ENCODE results near the gene E2F1.

E2F1 gene

DNA sequence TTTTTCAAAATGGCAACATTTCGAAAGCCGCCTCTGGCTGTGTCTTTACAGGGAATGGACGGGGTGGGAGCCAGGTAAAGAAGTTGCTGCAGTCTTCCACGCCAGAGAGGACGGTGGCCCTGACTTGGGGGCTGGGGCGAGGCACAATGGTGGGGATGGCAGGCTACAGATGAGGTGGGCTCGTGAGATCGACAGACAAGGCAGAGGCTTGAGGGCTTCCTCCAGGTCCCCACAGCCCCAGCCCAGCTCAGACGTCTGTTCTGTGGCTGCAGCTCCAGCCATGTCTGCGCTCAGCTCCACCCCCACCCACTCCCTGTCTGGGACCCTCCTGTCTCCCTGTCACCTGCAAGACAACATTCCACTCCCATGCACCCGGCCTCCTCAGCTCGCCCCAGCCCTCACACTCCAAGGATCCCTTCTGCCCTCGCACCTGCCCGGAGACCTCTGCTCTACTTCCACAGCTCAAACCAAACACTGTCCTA lies 31.5 kb downstream of the E2F1 start:
- in situ Hi-C loops (cut with HindIII; ENCODE audit: low sequenced_read_pairs): no loop called here

DNA sequence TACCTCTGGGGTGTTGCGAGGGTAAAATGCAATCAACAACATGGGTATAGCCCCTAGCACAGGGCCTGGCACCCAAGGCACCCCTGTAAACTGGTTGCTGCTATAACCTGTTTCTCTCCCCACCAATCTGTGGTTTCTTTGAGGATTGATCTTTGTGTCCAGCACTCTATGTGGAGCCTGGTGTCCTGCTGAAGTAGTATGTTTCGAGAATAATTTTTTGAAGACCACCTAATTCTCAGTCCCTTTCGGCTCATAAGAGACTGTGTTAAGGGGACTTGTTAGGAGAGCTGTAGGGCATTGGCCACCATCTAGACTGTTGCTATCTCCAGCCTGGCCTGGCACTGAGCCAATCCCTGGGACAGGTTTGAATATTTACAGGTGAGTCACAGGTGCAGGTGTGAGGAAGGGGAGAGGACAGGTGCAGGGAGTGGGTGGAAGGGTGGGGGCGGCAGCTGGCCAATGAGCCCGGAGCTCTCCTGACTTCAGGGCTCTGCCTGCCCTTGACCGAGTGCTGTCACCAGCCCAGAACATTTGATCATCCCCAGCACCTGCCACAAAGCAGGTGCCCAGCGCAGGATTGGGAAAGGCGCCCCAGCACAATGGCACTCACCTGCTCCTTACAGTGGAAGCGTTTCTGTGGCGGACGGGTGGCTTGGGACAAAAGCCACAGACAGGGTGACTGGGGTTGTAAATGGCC lies 32.1 kb downstream of the E2F1 start:
- DNase-seq (ENCODE audit: low read depth): no peak
- TF ChIP-seq, protein P1, sequence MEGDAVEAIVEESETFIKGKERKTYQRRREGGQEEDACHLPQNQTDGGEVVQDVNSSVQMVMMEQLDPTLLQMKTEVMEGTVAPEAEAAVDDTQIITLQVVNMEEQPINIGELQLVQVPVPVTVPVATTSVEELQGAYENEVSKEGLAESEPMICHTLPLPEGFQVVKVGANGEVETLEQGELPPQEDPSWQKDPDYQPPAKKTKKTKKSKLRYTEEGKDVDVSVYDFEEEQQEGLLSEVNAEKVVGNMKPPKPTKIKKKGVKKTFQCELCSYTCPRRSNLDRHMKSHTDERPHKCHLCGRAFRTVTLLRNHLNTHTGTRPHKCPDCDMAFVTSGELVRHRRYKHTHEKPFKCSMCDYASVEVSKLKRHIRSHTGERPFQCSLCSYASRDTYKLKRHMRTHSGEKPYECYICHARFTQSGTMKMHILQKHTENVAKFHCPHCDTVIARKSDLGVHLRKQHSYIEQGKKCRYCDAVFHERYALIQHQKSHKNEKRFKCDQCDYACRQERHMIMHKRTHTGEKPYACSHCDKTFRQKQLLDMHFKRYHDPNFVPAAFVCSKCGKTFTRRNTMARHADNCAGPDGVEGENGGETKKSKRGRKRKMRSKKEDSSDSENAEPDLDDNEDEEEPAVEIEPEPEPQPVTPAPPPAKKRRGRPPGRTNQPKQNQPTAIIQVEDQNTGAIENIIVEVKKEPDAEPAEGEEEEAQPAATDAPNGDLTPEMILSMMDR (IDR thresholded peaks at IDR 0.05; ENCODE audit: low read depth, low read length, missing control alignments): no peak
- no peak overlapping the region for H3K4me3 ChIP-seq (ENCODE audit: low read depth, low read length)
- in situ Hi-C loops (cut with HindIII; ENCODE audit: low sequenced_read_pairs): no loop called here

More for the DNA sequence above, 31.5 kb downstream of the E2F1 start:
- no peak overlapping the region for H3K4me3 ChIP-seq (ENCODE audit: low read depth, low read length)
- no peak for DNase-seq (ENCODE audit: low read depth)
- TF ChIP-seq, protein P1 (IDR thresholded peaks at IDR 0.05; ENCODE audit: low read depth, low read length, missing control alignments): no peak

DNA sequence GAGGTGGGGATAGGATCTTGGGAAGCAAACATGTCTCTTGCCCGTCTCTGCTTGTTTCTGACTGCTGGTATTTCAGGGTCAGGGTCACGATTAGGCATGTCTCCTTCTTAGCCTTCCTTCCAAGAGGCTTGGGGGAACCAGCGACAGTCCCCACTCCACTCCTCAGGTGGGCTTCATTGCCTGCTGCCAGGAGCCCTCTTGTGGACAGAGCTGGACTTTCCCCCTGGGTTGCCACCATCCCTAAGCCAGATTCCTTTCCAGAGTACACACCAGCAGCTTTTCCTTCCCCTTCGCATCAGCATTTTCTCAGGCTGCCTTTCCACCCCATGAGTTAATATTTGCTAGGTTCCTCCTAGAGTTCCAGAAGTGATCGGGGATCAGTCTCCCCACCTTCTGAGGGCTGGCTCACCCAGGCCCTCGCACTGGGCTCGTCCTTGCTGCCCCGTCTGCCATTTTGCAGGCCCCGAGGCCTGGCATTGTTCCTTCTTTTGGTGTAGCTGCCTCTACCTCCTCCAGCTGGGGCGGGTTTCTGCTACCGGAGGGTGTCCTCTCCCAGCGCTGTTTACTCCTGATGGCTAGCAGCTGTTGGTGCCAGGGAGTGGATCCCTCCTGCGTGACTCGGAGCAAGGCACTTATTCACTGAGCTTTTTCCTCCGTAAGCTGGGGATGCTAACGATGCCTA lies 32.8 kb downstream of the E2F1 start:
- peak; percentile 42 for DNase-seq (ENCODE audit: low read depth)
- H3K4me3 ChIP-seq (ENCODE audit: low read depth, low read length): no peak overlapping the region
- in situ Hi-C loops (cut with HindIII; ENCODE audit: low sequenced_read_pairs): no loop called here
- TF ChIP-seq, protein P1 (IDR thresholded peaks at IDR 0.05; ENCODE audit: low read depth, low read length, missing control alignments): peak; percentile 97

DNA sequence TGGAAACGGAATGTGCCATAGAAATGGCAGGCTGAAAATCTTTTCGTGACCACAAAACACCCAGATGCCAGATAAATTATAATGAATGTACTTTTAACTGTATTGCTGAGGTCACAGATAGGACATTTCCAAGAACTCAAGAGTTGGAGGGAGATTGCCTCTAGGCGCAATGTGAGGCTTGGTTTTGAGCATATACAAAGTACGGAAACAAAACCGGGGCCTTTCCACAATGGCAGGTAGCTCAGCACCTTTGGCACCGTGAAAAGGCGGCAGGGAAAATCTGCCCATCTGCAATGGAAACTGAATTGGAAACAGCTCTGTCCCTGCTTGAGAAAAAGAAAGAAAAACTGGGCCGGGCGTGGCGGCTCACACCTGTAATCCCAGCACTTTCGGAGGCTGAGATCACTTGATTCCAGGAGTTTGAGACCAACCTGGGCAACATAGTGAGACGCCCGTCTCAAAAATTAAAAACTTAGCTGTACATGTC lies 34.6 kb downstream of the E2F1 start:
- in situ Hi-C loops (cut with HindIII; ENCODE audit: low sequenced_read_pairs): no loop called here
- no peak for DNase-seq (ENCODE audit: low read depth)
- no peak overlapping the region for H3K4me3 ChIP-seq (ENCODE audit: low read depth, low read length)
- TF ChIP-seq, protein P1 (IDR thresholded peaks at IDR 0.05; ENCODE audit: low read depth, low read length, missing control alignments): no peak

DNA sequence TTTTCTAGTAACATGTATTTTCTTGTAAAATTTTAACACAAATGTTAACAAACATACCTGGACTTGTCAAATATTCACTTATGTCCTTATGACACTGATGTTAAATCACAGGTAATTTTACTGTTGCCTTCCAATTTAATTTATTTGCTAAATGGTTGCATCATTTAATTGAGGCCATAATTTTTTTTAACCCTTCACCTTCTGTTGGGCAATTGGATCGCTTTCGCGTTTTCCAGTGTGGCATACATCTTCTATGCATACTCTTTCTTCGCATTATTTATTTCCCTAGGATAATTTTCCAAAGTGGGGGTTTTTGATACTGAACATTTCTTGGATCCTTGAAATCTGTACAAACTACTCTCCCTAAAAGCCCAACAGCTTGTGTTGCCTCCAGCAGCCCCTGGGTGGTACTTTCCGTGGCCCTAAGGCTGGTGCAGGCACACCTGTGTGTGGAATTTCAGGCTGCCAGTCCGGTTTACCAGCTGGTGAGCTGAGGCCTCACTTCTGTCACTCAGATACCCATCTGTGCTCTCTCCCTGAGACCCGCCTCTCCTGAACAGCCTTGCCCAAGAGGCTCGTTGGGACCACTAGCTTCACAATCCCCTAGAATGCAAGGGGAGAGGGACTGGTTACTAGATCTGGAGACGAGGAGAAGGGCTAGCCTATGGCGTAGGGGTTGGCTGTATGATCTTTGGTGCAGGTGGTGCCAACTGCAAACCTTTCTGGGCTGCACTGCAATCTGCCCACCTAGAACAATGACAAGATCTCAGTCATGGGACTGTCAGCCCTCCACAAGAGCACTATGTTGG lies 35.2 kb downstream of the E2F1 start:
- H3K4me3 ChIP-seq (ENCODE audit: low read depth, low read length): no peak overlapping the region
- in situ Hi-C loops (cut with HindIII; ENCODE audit: low sequenced_read_pairs): no loop called here
- no peak for DNase-seq (ENCODE audit: low read depth)
- TF ChIP-seq, protein P1 (IDR thresholded peaks at IDR 0.05; ENCODE audit: low read depth, low read length, missing control alignments): no peak

- no peak for DNase-seq (ENCODE audit: low read depth)
- TF ChIP-seq, protein P1 (IDR thresholded peaks at IDR 0.05; ENCODE audit: low read depth, low read length, missing control alignments): no peak
- in situ Hi-C loops (cut with HindIII; ENCODE audit: low sequenced_read_pairs): no loop called here
- H3K4me3 ChIP-seq (ENCODE audit: low read depth, low read length): no peak overlapping the region
Observed at GRCh38 chr20:33650111-33650752, 36.0 kb downstream of the E2F1 start.
